Fibroblast of lung (primary cell): Measurements from ENCODE around the gene GEMIN5. TPM values are rescaled to one million over a fixed set of nuclear protein-coding genes. Genes with fewer than 3 reads are reported as not detected.

Experiments
- DNase-seq, 2 donors: peaks; one replicate each; pipeline versions ENCODE4 v3.0.0 to v3.0.0-alpha.2; 2010; ENCODE audit warnings: low read depth in 2 of 2
- H2AFZ ChIP-seq: 2 replicates; pipeline ENCODE4 v1.5.1; 2012; ENCODE audit warnings: low read length, control low read depth, inconsistent platforms
- H3K27ac ChIP-seq: 2 replicates; pipeline ENCODE4 v1.5.1; 2011; ENCODE audit warnings: low read length, control low read depth; ENCODE audit not compliant: insufficient read depth
- H3K27me3 ChIP-seq: 2 replicates; pipeline ENCODE4 v1.5.1; 2011; ENCODE audit warnings: mild to moderate bottlenecking, low read length; ENCODE audit not compliant: control insufficient read depth, insufficient read depth
- H3K36me3 ChIP-seq: 2 replicates; pipeline ENCODE4 v1.5.1; 2011; ENCODE audit warnings: low read length; ENCODE audit not compliant: control insufficient read depth, insufficient read depth
- H3K4me1 ChIP-seq: 2 replicates; pipeline ENCODE4 v1.5.1; 2011; ENCODE audit warnings: low read length; ENCODE audit not compliant: control insufficient read depth, insufficient read depth; ENCODE audit errors: extremely low read depth
- H3K4me2 ChIP-seq: 2 replicates; pipeline ENCODE4 v1.5.1; 2011; ENCODE audit warnings: low read length, control low read depth; ENCODE audit not compliant: insufficient read depth; ENCODE audit errors: extremely low read depth
- H3K4me3 ChIP-seq, 4 experiments: fragments of 200-600 bp in 1 of 4; sonication (generic) in 1 of 4; replicated peaks in 1 of 4; 2 replicates each; pipeline ENCODE4 v1.5.1; 2011 to 2016; ENCODE audit warnings: low read length in 4 of 4, low read depth in 3 of 4, mild to moderate bottlenecking in 3 of 4, control low read depth in 2 of 4, inconsistent platforms in 1 of 4, mixed read lengths in 1 of 4; ENCODE audit not compliant: insufficient read depth in 1 of 4; ENCODE audit errors: control extremely low read depth in 1 of 4
- H3K79me2 ChIP-seq: 2 replicates; pipeline ENCODE4 v1.5.1; 2012; ENCODE audit warnings: mild to moderate bottlenecking, low read length, inconsistent platforms; ENCODE audit not compliant: control insufficient read depth, insufficient read depth
- H3K9ac ChIP-seq: 2 replicates; pipeline ENCODE4 v1.5.1; 2011; ENCODE audit warnings: mild to moderate bottlenecking, low read length, control low read depth; ENCODE audit not compliant: insufficient read depth
- H3K9me3 ChIP-seq: 2 replicates; pipeline ENCODE4 v1.5.1; 2012; ENCODE audit warnings: low read depth, low read length; ENCODE audit not compliant: control insufficient read depth, insufficient read depth
- H4K20me1 ChIP-seq: 2 replicates; pipeline ENCODE4 v1.5.1; 2011; ENCODE audit warnings: low read length; ENCODE audit not compliant: control insufficient read depth, insufficient read depth; ENCODE audit errors: extremely low read depth
- CTCF ChIP-seq, 2 donors: IDR thresholded peaks in 1 of 2; conservative IDR thresholded peaks in 1 of 2; 1 replicate in 1 of 2; 2 replicates in 1 of 2; pipeline ENCODE4 v1.5.1; 2011 to 2012; ENCODE audit warnings: low read length in 2 of 2, control low read depth in 1 of 2, inconsistent platforms in 1 of 2, low read depth in 1 of 2, mild to moderate bottlenecking in 1 of 2
- EZH2 ChIP-seq: IDR thresholded peaks from 2 replicates; pipeline ENCODE4 v1.5.1; 2012; ENCODE audit warnings: low read length, control low read depth, mild to moderate bottlenecking; ENCODE audit errors: missing control alignments
- polyA plus RNA-seq, 2 donors: library from polyadenylated mRNA; depleted of rRNA in 1 of 2; stranded (reverse) in 1 of 2; unstranded in 1 of 2; fragments of >200 nt; gene quantifications; 2 replicates each; pipeline ENCODE4 v1.2.1, GENCODE V29; 2011 to 2012; ENCODE audit warnings: missing spikeins in 1 of 2
- total RNA-seq: library from RNA; depleted of rRNA; stranded (reverse); fragments of >200 nt; gene quantifications from 2 replicates; pipeline ENCODE4 v1.2.1, GENCODE V29; 2014

Gene GEMIN5
- total and polyA plus RNA-seq, 2 donors (not counting 1 experiment from before 2014, with no cell fraction given) = 7.7 to 12.1 TPM

GRCh38 chr5:154944716-154945115, 6.7 kb upstream of the GEMIN5 start:
- Histone ChIP-seq H3K4me3 (no peak overlapping the region), H3K4me1 (peaks cover 2% of the 10 kb centered on the region), H3K9ac (no peak overlapping the region), H3K79me2 (peaks cover 43% of the 10 kb centered on the region), H3K27ac (no peak overlapping the region), H3K4me2 (no peak overlapping the region), H3K36me3 (no peaks in the 10 kb centered on the region), H4K20me1 (no peaks in the 10 kb centered on the region), H3K27me3 (no peaks in the 10 kb centered on the region), H2AFZ (no peak overlapping the region), H3K9me3 (no peaks in the 10 kb centered on the region)
- no peak for DNase-seq
- TF ChIP-seq EZH2 (no peak), CTCF (conservative IDR thresholded peaks at IDR 0.05 in 1 of 2, IDR thresholded peaks at IDR 0.05 in 1 of 2; ENCODE audit: low read depth in 1 of 2, low read length in 2 of 2) (no peak)

- no peak overlapping the region for H3K4me3 ChIP-seq
These were observed 5.5 kb upstream of the GEMIN5 start for GRCh38 chr5:154943527-154943926.

More at GRCh38 chr5:154943527-154943926, 5.5 kb upstream of the GEMIN5 start:
- Histone ChIP-seq H2AFZ (no peak overlapping the region), H3K27ac (no peak overlapping the region), H3K36me3 (no peaks in the 10 kb centered on the region), H3K4me2 (no peak overlapping the region), H3K9ac (no peak overlapping the region), H3K27me3 (no peaks in the 10 kb centered on the region), H3K79me2 (peaks cover 43% of the 10 kb centered on the region), H3K4me1 (peaks cover 2% of the 10 kb centered on the region), H4K20me1 (no peaks in the 10 kb centered on the region), H3K9me3 (no peaks in the 10 kb centered on the region)
- DNase-seq = no peak
- no peak for TF ChIP-seq EZH2
- no peak for TF ChIP-seq CTCF (conservative IDR thresholded peaks at IDR 0.05 in 1 of 2, IDR thresholded peaks at IDR 0.05 in 1 of 2; ENCODE audit: low read depth in 1 of 2, low read length in 2 of 2)
